NCI-H187 treated with DMSO at 0.1 percent for 48 hours (cell line): ENCODE data around the gene GGN.
"Not testable (repeated sequence)": the region's sequence is repeated elsewhere in the genome, so short reads cannot be mapped to it uniquely, and the experiment has no call there.

Source experiments
- DNase-seq: peaks from one replicate; lab custom pipeline; 2025; lab: John Stamatoyannopoulos, UW

GGN gene

DNA sequence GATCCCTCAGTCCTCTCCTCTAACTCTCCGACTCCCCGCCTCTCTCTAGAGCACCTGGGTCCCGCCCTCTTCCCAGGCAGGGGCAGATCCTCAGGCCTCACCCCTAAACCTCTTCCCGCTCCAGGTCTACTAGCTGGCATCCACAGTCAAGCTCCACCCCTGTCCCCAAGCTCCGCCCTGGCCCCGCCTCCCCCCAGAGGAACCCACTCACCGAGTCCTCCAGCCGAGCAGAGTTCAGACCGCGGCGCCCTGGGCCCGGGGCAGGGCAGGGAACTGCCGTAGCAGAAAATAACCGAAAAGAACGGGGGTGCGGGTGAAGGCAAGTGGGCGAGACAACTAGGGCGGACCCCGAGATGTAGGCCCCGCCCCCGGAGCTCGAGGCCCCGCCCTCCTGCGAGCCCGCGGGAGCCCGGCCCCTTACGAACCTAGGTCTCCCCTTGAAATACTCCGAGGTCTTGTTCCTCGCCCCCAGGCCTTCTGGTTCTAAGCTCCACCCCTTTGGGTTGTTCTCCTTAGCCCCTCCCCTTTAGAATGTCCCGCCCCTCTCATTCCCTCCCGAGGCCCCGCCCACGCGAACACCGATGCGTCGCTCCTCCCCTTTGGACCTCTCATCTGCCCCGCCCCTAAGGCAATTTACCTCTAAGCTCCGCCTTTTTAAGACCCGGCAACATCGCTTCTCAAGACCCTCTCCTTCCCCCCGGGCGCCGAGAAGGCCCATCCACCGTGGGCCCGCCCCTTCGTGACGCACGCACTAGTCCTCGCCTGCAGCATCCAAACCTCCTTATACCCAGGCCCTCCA is at the start of gene GGN:
Gene GGN, minus strand, starts transcription at position 485 of the 799 bp plus-strand sequence. CDS start 773 bp downstream, outside the sequence.
- DNase-seq: peak; percentile 88

GRCh38 chr19:38437295-38437694 is 49.5 kb upstream of the GGN start:
- no peak for DNase-seq

DNA sequence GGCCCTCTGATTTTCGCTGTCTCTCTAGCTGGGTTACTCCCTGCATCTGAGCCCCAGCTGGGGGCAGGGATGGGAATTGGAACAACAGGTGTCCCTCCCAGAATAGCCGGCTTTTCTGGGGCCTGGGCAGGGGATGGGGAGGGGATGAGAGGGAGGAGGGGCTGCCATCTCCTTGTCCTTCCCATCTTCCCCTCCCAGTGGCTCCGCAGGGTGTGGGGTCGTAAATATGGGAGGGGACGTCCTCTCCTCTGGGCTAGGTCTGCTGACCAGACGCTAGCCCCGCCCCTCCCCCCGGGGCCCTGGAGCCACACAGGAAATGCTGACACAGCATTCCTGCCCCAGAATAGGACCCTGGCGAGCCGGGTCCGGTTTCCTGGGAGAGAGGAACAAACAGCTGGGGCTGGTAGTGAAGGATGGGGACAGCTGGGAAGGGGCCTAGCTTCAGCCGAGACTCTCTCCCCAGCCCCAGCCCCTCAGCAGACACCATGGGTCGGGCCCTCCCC is 46.8 kb upstream of the GGN start:
- DNase-seq: no peak

GRCh38 chr19:38433268-38433733 is 45.5 kb upstream of the GGN start, which contains the start of gene RYR1:
RYR1 (plus strand) TSS chr19:38433691; CDS start chr19:38433830, 139 bp downstream.
- no peak for DNase-seq

DNA sequence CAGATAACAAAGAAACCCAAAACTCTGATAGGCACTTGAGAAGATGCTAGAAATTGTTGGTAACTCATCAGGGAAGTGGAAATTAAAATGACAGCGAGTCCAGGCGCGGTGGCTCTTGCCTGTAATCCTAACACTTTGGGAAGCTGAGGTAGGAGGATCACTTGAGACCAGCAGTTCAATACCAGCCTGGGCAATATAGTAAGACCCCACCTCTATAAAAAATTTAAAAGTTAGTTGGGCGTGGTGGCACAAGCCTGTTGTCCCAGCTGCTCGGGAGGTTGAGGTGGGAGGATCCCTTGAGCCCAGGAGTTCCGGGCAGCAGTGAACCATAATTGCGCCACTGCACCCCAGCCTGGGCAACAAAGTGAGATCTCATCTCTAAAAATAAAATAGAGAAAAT is 43.1 kb upstream of the GGN start:
- DNase-seq: no peak

GRCh38 chr19:38429811-38430156 is 42.0 kb upstream of the GGN start:
- DNase-seq: no peak

DNA sequence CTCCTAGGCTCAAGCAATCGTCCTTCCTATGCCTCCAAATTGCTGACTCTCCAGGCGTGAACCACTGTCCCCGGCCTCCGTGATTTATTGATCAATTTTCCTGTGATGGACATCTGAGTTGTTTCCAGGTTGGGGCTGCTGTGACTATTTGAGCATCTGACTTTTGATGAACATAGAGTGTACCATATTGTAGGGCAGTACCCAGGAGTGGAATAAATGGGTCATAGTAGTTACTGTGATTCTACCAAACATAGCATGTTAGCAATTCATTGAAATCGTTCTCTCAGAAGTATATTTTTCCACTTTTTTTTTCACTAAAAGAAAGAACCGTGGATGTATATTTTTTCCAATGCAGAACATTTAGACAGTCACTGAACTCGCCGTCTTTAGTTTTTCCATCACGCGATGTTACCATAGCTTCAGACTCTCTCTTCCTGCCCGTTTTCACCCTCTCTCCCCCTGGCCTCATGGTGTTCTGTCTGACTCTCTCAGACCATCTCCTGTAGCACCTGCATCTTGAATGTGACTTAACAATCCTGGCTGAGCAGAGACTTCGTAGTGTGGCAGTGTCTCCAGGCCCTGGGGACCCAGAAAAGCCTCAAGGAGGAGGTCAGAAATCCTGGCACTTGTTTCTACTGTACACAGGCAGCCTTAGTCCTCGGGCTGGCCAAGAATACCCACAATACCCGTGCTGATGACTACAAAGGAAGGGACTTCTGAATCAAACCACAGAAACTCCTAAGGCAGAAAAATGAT is 41.4 kb upstream of the GGN start:
- no peak for DNase-seq

DNA sequence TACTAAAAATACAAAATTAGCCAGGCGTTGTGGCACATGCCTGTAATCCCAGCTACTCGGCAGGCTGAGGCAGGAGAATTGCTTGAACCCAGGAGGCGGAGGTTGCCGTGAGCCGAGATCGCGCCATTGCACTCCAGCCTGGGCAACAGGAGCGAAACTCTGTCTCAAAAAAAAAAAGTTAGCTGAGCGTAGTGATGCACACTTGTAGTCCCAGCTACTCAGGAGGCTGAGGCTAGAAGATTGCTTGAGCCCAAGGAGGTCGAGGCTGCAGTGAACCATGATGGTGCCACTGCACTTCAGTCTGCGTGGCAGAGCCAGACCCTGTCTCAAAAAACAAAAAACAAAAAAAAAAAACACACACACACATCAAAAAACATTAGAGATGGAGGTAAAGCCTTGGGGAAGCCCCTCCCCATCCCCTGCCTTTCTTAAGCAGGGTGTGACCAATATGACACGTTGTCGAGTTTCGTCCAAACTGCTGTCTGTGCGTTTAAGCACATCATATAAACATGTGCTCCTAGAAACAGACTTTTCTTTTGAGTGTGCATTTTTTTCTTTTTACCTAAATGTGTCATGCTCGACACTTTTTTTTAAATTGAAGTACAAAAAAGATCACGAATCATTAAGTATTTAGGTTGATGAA is 39.3 kb upstream of the GGN start:
- not testable (repeated sequence) for DNase-seq

DNA sequence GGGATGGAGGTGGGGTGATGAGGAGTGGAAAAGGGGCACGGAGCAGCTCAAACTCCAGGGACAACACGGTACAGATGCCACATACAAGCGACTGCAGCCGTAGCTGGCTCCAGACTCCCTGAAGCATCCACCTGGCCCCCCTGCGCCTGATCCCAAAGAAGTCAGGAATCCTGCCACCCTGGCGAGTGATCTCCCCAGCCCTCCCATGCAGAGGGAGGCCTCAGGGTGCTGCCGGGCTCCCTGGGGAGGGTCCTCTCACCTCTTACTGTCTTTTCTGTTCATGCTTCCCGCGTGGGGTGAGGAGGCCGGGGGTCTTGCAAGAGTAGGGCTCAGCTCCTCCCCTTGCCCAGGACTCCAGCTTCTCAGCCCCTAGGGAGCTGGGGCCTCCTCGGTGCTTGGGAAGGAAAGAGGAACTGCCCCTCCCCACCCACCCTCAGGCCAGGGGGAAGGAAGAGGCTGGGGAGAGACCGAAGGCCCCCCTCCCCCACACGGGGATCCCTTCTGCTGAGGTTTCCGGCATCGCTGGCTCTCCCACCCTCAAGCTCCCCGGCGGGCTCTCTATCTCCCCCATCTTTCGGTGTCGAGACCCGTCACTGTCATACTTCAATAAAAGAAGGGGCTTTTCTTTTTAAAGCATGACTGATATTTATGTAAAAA is 38.1 kb upstream of the GGN start, which contains the start of gene RASGRP4:
Gene RASGRP4, minus strand, starts transcription at position 410 of the 657 bp plus-strand sequence. Its CDS starts 128 bp downstream, at position 282.
- DNase-seq: no peak

DNA sequence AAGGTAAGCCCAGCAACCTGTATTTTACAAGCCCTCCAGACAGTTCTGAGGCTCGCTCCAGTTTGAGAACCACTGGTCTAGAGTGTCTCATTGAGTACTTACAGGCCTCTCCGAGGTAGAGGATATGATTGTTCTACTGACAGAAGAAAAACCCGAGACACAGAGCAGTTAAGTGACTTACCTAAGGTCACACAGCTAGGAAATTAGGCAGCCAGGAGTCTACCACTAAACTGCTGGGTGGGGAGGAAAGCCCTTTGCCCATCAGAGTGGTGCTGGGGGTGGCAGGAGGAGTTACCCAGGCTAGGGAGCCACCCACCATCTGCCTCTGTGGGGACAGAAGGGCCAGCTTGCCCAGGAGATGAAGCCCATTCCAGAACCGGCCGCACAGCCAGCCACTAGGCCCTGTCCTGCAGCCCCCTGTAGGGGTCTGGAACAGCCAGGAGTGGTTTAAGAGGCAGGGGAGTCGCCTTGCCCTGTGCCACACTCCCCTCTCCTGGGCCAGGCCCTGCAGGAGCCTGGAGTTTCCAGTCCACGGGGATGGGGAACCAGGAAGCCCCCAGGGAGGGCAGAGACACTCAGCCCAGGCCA is 37.5 kb upstream of the GGN start:
- DNase-seq: no peak

DNA sequence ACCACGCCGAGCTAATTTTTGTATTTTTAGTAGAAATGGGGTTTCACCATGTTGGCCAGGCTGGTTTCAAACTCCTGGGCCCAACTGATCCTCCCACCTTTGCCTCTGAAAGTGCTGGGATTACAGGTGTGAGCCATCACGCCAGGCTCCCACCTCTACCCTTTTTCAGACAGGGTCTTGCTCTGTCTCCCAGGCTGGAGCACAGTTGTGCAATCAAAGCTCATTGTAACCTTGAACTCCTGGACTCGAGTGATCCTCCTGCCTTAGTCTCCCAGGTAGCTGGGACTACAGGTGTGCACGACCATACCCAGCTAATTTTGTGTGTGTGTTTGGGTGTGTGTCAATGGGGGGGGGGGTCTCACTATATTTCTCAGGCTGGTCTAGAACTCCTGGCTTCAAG is 36.4 kb upstream of the GGN start:
- no peak for DNase-seq

DNA sequence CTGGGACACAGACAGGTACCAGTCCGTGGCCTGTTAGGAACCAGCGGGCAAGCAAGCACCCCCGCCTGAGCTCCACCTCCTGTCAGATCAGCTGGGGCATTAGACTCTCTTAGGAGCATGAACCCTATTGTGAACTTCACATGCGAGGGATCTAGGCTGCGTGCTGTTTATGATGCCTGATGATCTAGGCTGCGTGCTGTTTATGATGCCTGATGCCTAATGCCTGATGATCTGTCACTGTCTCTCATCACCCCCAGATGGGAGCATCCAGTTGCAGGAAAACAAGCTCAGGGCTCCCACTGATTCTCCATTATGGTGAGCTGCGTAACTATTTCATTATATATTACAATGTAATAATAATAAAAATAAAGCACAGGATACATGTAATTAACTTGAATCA is 34.6 kb upstream of the GGN start:
- DNase-seq: no peak

DNA sequence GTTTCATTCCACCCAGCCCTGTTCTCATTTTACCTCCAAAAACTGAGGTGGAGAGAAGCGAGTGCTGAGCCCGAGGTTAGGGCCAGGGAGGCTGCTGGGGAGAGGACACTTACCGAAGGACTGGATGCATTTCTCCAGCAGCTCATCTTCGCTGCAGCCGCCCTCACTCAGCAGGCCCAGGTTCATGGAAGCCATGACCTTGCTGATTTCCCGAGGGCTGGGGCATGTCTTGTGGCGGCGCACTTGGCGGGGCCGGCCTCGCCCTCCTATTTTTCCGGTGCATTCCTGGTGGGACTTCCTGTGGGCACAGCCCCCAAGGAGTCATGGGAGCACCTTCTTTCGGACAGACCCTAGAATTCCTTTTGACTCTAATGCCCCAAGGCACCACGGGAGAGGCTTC is 34.0 kb upstream of the GGN start:
- DNase-seq: no peak

DNA sequence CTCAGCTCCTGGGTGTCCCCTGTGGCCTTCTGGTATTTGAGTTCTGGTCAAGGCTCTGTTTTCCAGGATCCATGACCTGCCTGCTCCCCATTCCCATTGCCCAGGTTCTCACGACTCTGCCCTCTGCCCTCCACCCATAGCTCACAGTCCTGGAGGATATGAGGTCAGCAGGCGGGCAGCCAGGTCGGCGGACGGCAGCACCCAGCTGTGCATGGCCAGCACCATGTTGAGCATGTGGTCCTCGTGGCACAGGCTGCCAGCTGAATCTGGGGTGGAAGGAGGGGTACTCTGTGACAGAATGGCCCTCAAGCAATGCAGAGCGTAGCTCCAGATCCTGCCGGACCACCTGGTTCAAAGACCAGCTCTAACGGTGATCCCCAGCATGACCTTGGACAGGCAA is 33.1 kb upstream of the GGN start:
- no peak for DNase-seq

DNA sequence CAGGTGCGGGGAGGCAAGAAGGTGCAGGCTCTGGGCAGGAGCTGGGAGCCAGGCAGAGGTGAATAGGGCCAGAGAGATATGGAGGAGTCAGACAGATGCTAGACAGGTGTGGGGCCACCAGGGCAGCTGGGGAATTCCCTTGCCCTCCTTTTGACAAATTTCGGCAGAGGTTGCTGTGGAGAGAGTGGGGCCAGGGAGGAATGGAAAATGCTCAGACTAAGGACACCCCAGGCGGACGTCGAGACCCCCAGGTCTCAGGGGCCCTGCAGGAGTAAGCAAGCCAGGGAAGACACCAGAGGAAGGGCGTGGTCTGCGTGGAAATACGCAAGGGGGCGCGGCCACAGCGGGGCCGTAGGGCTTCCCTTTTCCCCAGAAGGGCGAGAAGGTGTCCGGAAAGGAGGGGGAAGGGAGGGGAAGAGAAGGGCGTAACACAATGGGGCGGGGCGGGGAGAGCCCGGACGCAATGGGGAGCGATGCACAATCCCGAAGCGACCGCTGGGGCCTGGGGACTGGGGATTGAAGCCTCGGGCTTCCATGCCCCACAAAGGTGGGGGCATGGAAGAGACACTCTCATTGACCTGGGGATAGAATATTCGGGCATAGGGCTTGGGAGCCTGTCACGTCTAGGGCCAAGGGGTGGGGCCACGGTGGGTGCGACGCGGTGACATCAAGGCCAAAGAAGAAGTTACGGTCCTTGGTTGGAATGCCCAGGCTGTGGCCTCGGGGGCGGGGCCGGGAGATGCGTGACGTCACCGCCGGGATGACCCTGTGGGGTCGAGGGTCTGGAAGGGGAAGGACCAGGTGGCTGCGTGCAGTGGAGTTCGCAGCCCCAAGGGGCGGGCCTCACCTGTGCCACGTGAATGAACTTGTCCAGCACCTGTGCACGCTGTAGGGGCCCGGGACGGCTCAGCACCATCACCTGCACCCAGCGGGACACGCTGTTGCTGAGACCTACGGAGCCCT is 30.0 kb upstream of the GGN start:
- no peak for DNase-seq

GRCh38 chr19:38417146-38417543 is 29.3 kb upstream of the GGN start:
- no peak for DNase-seq

GRCh38 chr19:38413416-38413815 is 25.6 kb upstream of the GGN start:
- DNase-seq: no peak

- DNase-seq: no peak
Observed at GRCh38 chr19:38412961-38413360, 25.1 kb upstream of the GGN start.

DNA sequence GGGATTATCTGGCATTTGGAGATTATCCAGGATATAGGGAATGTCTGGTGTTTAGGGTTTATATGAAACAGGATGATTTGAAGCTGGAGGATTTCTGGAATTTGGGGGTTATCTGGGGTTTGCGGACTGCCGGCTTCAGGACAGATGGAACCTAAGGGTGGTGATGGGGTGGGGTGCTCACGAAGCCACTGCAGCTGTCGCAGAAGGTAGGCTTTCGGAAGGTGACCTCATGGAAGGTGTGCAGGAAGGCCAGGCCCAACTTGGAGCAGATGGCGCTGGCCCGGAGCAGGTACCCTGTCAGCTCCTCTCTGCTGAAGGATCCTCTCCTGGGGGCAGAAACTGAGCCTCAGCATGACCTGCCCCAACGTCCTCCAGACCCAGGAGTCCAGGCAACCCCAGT is 24.7 kb upstream of the GGN start:
- no peak for DNase-seq

GRCh38 chr19:38411898-38412297 is 24.1 kb upstream of the GGN start:
- DNase-seq: not testable (repeated sequence)
